HCT116 (cell line): Measurements from ENCODE around the gene CDS1. TPM values are rescaled to one million over a fixed set of nuclear protein-coding genes. Genes with fewer than 3 reads are reported as not detected.
A peak's percentile ranks its signal among the peaks of the same experiment; 100 is the strongest.

Source experiments
- ATAC-seq: fragments of 200-7000 bp; cut with Tn5 transposase; 2 replicates; pipeline ENCODE4 v1.9.1; 2020; ENCODE audit warnings: mild to moderate bottlenecking, moderate library complexity
- BruUV-seq: library from RNA; stranded (reverse); fragments of 400-500 nt; replicated peaks from 2 replicates; lab custom pipeline; 2021; lab: Mats Ljungman, UMichigan
- CTCF ChIA-PET: fragments of 300-600 bp; sonication (Branson Sonifier 250); formaldehyde crosslinking; loops from one replicate; lab custom pipeline; 2021; ENCODE audit warnings: antibody characterized with exemption; lab: Charles Lee
- POLR2A ChIA-PET: fragments of 300-600, 350-600 bp; sonication (Branson Sonifier 250); formaldehyde crosslinking; loops from one replicate; lab custom pipeline; 2021; ENCODE audit warnings: antibody characterized with exemption; lab: Charles Lee
- RAD21 ChIA-PET, 2 experiments: fragments of 300-600 bp; sonication (Branson Sonifier 250); formaldehyde crosslinking; loops; one replicate each; lab custom pipeline; 2023; ENCODE audit warnings: low total read pairs in 2 of 2; ENCODE audit not compliant: uncharacterized antibody in 2 of 2, unreplicated experiment in 2 of 2, low non-redundant PET in 1 of 2; lab: Charles Lee
- DNase-seq: peaks from one replicate; pipeline ENCODE4 v3.0.0-alpha.2; 2010; ENCODE audit warnings: low read depth, low spot score
- H2AFZ ChIP-seq: fragments of 200-600 bp; shearing (Covaris generic), sonication (generic); 2 replicates; pipeline ENCODE4 v1.6.1; 2017; ENCODE audit warnings: low read depth, mixed run types, mixed read lengths, antibody characterized with exemption, low read length; ENCODE audit not compliant: poor library complexity, severe bottlenecking
- H3K27ac ChIP-seq: 2 replicates; pipeline ENCODE4 v1.5.1; 2012; ENCODE audit warnings: low read depth, low read length
- H3K27me3 ChIP-seq: fragments of 200-600 bp; sonication (generic); 2 replicates; pipeline ENCODE4 v1.6.1; 2016; ENCODE audit warnings: mixed run types, low read length, mixed read lengths; ENCODE audit not compliant: insufficient read depth
- H3K36me3 ChIP-seq, 2 experiments: fragments of 200-500 bp in 1 of 2; fragments of 200-600 bp in 1 of 2; sonication (Bioruptor generic) in 1 of 2; sonication (generic) in 1 of 2; 2 replicates each; pipeline versions ENCODE4 v1.5.1 to v1.6.1; 2014 to 2016; ENCODE audit warnings: low read length in 2 of 2, inconsistent platforms in 1 of 2, mixed read lengths in 1 of 2, mixed run types in 1 of 2; ENCODE audit not compliant: insufficient read depth in 2 of 2, control insufficient read depth in 1 of 2
- H3K4me1 ChIP-seq, 2 experiments: fragments of 200-600 bp in 1 of 2; sonication (generic) in 1 of 2; 2 replicates each; pipeline versions ENCODE4 v1.5.1 to v1.6.1; 2012 to 2017; ENCODE audit warnings: low read length in 2 of 2, inconsistent platforms in 1 of 2, mild to moderate bottlenecking in 1 of 2, mixed read lengths in 1 of 2, mixed run types in 1 of 2, moderate library complexity in 1 of 2; ENCODE audit not compliant: insufficient read depth in 2 of 2, control insufficient read depth in 1 of 2
- H3K4me2 ChIP-seq: fragments of 200-600 bp; sonication (generic); 2 replicates; pipeline ENCODE4 v1.6.1; 2017; ENCODE audit warnings: mixed run types, low read length, mixed read lengths
- H3K4me3 ChIP-seq, 2 experiments: fragments of 200-600 bp in 1 of 2; sonication (generic) in 1 of 2; replicated peaks in 1 of 2; 2 replicates each; pipeline ENCODE4 v1.5.1; 2011 to 2016; ENCODE audit warnings: low read length in 2 of 2, control low read depth in 1 of 2, low read depth in 1 of 2, mild to moderate bottlenecking in 1 of 2, mixed read lengths in 1 of 2, mixed run types in 1 of 2
- H3K79me2 ChIP-seq: fragments of 200-600 bp; sonication (generic); 2 replicates; pipeline ENCODE4 v1.6.1; 2017; ENCODE audit warnings: mild to moderate bottlenecking, mixed run types, low read length, moderate library complexity, mixed read lengths; ENCODE audit not compliant: insufficient read depth
- H3K9ac ChIP-seq: fragments of 200-600 bp; sonication (generic); 2 replicates; pipeline ENCODE4 v1.6.1; 2016; ENCODE audit warnings: low read length, mixed read lengths
- H3K9me2 ChIP-seq: fragments of 200-600 bp; sonication (generic), shearing (Covaris generic); 2 replicates; pipeline ENCODE4 v1.6.1; 2017; ENCODE audit warnings: mixed run types, mild to moderate bottlenecking, moderate library complexity; ENCODE audit not compliant: insufficient read depth
- H3K9me3 ChIP-seq, 2 experiments: fragments of 200-500 bp in 1 of 2; fragments of 200-600 bp in 1 of 2; sonication (Bioruptor generic) in 1 of 2; sonication (generic) in 1 of 2; 2 replicates each; pipeline ENCODE4 v1.6.1; 2014 to 2017; ENCODE audit warnings: low read length in 2 of 2, mixed read lengths in 2 of 2, inconsistent platforms in 1 of 2, low read depth in 1 of 2, mild to moderate bottlenecking in 1 of 2, mixed run types in 1 of 2, moderate library complexity in 1 of 2; ENCODE audit not compliant: control insufficient read depth in 1 of 2, insufficient read depth in 1 of 2
- H4K20me1 ChIP-seq: fragments of 200-600 bp; sonication (generic), shearing (Covaris generic); 2 replicates; pipeline ENCODE4 v1.6.1; 2017; ENCODE audit warnings: mixed run types, mild to moderate bottlenecking, moderate library complexity; ENCODE audit not compliant: insufficient read depth
- CEBPB ChIP-seq: IDR thresholded peaks from 2 replicates; pipeline ENCODE4 v1.6.1; 2012; ENCODE audit warnings: low read depth
- EZH2 ChIP-seq: fragments of 200-600 bp; sonication (generic); IDR thresholded peaks from 2 replicates; pipeline ENCODE4 v1.6.1; 2017; ENCODE audit warnings: antibody characterized with exemption, mixed run types
- RAD21 ChIP-seq: IDR thresholded peaks from 2 replicates; pipeline ENCODE4 v1.6.1; 2012; ENCODE audit warnings: low read depth, mild to moderate bottlenecking
- ZNF274 ChIP-seq: fragments of 200-500 bp; sonication (Bioruptor generic); IDR thresholded peaks from 2 replicates; pipeline ENCODE4 v1.6.1; 2014; ENCODE audit warnings: mild to moderate bottlenecking, low read depth, low read length, inconsistent platforms
- intact Hi-C: fragments of 100-400 bp; cut with micrococcal nuclease; formaldehyde crosslinking; loops from 2 replicates; pipeline ENCODE4 v1.10.0; 2022
- total RNA-seq: library from RNA; stranded (reverse); gene quantifications from one replicate; pipeline ENCODE4 v1.2.1, GENCODE V29; 2021; ENCODE audit not compliant: unreplicated experiment
- TF ChIP-seq, protein P1 (sequence below): IDR thresholded peaks from 2 replicates; pipeline ENCODE4 v1.6.1; 2011; ENCODE audit warnings: mild to moderate bottlenecking, low read length, moderate library complexity; ENCODE audit not compliant: insufficient replicate concordance; ENCODE audit errors: extremely low read depth
- TF ChIP-seq, protein P2 (sequence below), 3 experiments: fragments of 200-600 bp in 1 of 3; sonication (generic) in 1 of 3; IDR thresholded peaks in 2 of 3; conservative IDR thresholded peaks in 1 of 3; 2 replicates each; pipeline ENCODE4 v1.5.1; 2012 to 2017; ENCODE audit warnings: low read depth in 2 of 3, low read length in 2 of 3, antibody characterized with exemption in 1 of 3, borderline replicate concordance in 1 of 3, control low read depth in 1 of 3, mild to moderate bottlenecking in 1 of 3, mixed read lengths in 1 of 3, mixed run types in 1 of 3, moderate library complexity in 1 of 3; ENCODE audit not compliant: insufficient read depth in 1 of 3
- TF ChIP-seq, protein P3 (sequence below): IDR thresholded peaks from 2 replicates; pipeline ENCODE4 v1.6.1; 2012; ENCODE audit warnings: low read depth

Gene CDS1
- total RNA-seq, 1 experiment from 2014 or later, result 14.6 TPM

DNA sequence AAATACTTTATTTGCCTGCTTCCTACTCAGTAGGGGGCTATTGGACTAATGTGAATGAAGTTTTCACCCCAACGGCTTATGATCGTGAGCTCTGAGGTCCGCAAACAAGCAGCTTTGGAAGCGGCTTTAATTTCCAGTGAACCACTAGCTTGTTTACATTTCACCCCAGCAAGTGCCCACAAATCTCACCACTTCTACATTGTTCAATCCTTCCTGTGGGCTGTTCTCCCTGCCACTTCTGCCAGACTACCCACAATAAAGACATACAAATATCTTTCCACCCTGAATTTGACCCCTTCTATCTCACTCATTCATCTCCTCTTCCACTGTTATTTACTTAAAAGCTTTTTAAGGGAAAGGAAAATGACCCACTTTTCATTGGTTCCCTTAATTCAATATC, 98.0 kb downstream of the CDS1 start:
- POLR2A ChIA-PET, result no interaction called here

More for the DNA sequence above, 98.0 kb downstream of the CDS1 start:
- Histone ChIP-seq H3K27ac (peak overlapping the region; percentile 28; the same call in 1 of the 2 replicates), H3K9ac (no peak overlapping the region), H3K27me3 (no peaks in the 10 kb centered on the region), H3K79me2 (no peaks in the 10 kb centered on the region), H3K9me2 (no peaks in the 10 kb centered on the region), H3K36me3 (0 out of 4 replicates have a peak, but pooled peaks cover 0 to 4% of the 10 kb centered on the region in 2 experiments), H3K4me2 (peak overlapping the region; percentile 68), H2AFZ (no peak overlapping the region)
- DNase-seq (no peak), ATAC-seq (no peak)
- intact Hi-C loops, result loop anchor here (2.0 kb wide), 1 partner anchor 76 kb away; no protein-coding TSS in a partner anchor
- TF ChIP-seq, protein P1, sequence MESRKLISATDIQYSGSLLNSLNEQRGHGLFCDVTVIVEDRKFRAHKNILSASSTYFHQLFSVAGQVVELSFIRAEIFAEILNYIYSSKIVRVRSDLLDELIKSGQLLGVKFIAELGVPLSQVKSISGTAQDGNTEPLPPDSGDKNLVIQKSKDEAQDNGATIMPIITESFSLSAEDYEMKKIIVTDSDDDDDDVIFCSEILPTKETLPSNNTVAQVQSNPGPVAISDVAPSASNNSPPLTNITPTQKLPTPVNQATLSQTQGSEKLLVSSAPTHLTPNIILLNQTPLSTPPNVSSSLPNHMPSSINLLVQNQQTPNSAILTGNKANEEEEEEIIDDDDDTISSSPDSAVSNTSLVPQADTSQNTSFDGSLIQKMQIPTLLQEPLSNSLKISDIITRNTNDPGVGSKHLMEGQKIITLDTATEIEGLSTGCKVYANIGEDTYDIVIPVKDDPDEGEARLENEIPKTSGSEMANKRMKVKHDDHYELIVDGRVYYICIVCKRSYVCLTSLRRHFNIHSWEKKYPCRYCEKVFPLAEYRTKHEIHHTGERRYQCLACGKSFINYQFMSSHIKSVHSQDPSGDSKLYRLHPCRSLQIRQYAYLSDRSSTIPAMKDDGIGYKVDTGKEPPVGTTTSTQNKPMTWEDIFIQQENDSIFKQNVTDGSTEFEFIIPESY, result no peak
- TF ChIP-seq EZH2, result no peak
- no peak for TF ChIP-seq RAD21
- no peak for TF ChIP-seq ZNF274
- TF ChIP-seq, protein P2, sequence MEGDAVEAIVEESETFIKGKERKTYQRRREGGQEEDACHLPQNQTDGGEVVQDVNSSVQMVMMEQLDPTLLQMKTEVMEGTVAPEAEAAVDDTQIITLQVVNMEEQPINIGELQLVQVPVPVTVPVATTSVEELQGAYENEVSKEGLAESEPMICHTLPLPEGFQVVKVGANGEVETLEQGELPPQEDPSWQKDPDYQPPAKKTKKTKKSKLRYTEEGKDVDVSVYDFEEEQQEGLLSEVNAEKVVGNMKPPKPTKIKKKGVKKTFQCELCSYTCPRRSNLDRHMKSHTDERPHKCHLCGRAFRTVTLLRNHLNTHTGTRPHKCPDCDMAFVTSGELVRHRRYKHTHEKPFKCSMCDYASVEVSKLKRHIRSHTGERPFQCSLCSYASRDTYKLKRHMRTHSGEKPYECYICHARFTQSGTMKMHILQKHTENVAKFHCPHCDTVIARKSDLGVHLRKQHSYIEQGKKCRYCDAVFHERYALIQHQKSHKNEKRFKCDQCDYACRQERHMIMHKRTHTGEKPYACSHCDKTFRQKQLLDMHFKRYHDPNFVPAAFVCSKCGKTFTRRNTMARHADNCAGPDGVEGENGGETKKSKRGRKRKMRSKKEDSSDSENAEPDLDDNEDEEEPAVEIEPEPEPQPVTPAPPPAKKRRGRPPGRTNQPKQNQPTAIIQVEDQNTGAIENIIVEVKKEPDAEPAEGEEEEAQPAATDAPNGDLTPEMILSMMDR (IDR thresholded peaks at IDR 0.05 in 2 of 3, conservative IDR thresholded peaks at IDR 0.05 in 1 of 3; ENCODE audit: borderline replicate concordance in 1 of 3, insufficient read depth in 1 of 3, low read depth in 2 of 3, low read length in 2 of 3), result no peak
- TF ChIP-seq, protein P3, sequence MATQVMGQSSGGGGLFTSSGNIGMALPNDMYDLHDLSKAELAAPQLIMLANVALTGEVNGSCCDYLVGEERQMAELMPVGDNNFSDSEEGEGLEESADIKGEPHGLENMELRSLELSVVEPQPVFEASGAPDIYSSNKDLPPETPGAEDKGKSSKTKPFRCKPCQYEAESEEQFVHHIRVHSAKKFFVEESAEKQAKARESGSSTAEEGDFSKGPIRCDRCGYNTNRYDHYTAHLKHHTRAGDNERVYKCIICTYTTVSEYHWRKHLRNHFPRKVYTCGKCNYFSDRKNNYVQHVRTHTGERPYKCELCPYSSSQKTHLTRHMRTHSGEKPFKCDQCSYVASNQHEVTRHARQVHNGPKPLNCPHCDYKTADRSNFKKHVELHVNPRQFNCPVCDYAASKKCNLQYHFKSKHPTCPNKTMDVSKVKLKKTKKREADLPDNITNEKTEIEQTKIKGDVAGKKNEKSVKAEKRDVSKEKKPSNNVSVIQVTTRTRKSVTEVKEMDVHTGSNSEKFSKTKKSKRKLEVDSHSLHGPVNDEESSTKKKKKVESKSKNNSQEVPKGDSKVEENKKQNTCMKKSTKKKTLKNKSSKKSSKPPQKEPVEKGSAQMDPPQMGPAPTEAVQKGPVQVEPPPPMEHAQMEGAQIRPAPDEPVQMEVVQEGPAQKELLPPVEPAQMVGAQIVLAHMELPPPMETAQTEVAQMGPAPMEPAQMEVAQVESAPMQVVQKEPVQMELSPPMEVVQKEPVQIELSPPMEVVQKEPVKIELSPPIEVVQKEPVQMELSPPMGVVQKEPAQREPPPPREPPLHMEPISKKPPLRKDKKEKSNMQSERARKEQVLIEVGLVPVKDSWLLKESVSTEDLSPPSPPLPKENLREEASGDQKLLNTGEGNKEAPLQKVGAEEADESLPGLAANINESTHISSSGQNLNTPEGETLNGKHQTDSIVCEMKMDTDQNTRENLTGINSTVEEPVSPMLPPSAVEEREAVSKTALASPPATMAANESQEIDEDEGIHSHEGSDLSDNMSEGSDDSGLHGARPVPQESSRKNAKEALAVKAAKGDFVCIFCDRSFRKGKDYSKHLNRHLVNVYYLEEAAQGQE, result no peak
- no peak for TF ChIP-seq CEBPB
- TF ChIP-seq, all 23 proteins: peak for 0
- Histone ChIP-seq H3K9me3 (no peaks in the 10 kb centered on the region), H3K4me3 (no peak overlapping the region), H4K20me1 (no peaks in the 10 kb centered on the region; the same call in 1 of the 2 replicates), H3K4me1 (peaks cover 21 to 30% of the 10 kb centered on the region in 2 experiments)
- RAD21 ChIA-PET, result interaction anchor here (0.7 to 1.0 kb wide), 2 partner anchors 102 to 103 kb away, joined by 3 read pairs; no protein-coding TSS in a partner anchor
- CTCF ChIA-PET, result interaction anchor here (0.7 kb wide), 1 partner anchor 69 kb away, joined by 3 read pairs; no protein-coding TSS in a partner anchor
- no TSS peak for BruUV-seq
